Measurements from ENCODE around the gene SHC2. TPM values are rescaled to one million over a fixed set of nuclear protein-coding genes. Genes with fewer than 3 reads are reported as not detected.
A peak's percentile ranks its signal among the peaks of the same experiment; 100 is the strongest.
"Not testable (repeated sequence)": the region's sequence is repeated elsewhere in the genome, so short reads cannot be mapped to it uniquely, and the experiment has no call there.

SHC2 gene
- polyA plus RNA-seq, 6 donors from 2014 or later: 0.20 TPM; not detected in 5

DNA sequence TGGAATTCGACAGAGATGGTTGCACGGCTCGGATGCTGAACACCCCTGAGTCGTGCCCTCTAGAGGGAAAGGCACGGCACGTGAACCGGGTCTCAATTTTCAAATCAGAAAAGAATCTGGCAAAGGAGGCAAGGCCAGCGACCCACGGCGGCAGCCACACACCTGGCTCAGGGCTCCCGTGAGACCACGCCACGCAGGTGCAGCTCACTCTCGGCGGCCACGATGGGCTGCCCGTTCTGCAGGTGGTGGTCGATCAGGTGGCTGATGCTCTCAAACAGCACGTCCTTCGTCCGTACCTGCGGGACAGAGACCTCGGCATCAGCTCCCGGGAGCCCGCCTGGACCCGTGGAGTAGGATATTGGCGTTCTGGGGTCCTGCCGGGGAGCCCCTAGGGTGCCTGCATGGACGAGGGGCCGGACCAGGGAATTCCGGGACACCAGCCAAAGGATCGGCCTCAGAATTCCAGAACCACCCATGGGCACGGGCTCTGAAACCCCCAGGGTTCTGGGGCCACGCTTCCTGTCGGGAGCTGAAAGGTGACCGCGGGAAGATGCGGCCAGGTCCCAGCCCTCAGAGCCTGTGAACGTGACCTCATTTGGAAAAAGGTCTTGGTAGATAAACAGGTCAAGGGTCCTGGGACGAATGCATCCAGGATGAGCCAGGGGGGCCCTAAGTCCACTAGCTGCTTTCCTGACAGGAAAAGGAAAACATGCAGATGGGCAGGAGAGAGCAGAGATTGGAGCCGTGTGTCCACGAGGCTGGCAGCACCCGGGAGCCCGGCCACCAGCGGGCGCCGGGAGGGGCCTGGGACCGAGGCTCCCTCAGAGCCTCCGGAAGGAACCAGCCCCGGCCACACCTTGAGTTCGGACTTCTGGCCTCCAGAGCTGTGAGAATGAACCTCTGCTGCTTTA is 41.8 kb downstream of the SHC2 start:
- Mint-ChIP-seq H3K4me3 (no peak overlapping the region), H3K9me3 (no peaks in the 10 kb centered on the region), H3K4me1 (no peaks in the 10 kb centered on the region), H3K27ac (no peak overlapping the region), H3K27me3 (peaks cover 0 to 5% (median 3%) of the 10 kb centered on the region in 3 donors), H3K36me3 (no peaks in the 10 kb centered on the region)
- ATAC-seq (ENCODE audit: low read depth in 2 of 2) (no peak), DNase-seq (no peak)

DNA sequence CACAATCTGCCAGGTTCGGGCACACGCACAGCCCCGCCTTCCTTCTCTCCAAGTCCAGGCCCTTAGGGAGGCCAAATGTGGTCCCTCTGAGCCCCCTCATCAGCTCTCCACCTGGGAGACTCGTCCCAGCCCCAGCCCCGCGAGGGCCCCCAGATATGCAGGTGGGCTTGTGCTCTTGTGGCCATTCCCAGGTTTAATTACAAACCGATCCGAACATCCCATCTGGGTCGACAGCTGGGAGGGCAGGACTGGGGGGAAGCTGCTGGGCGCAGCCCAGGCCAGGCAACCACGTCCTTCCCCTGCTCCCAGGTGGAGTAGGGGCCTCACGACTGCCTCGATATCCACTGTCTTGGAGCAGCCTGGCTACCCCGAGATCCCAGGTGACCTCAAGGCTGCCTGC is 44.4 kb downstream of the SHC2 start:
- DNase-seq (no peak), ATAC-seq (ENCODE audit: low read depth in 2 of 2) (no peak)
- Mint-ChIP-seq H3K27me3 (peaks cover 0 to 3% (median 0%) of the 10 kb centered on the region in 3 donors), H3K9me3 (no peaks in the 10 kb centered on the region), H3K27ac (no peak overlapping the region), H3K4me1 (no peaks in the 10 kb centered on the region), H3K36me3 (no peaks in the 10 kb centered on the region), H3K4me3 (no peak overlapping the region)

DNA sequence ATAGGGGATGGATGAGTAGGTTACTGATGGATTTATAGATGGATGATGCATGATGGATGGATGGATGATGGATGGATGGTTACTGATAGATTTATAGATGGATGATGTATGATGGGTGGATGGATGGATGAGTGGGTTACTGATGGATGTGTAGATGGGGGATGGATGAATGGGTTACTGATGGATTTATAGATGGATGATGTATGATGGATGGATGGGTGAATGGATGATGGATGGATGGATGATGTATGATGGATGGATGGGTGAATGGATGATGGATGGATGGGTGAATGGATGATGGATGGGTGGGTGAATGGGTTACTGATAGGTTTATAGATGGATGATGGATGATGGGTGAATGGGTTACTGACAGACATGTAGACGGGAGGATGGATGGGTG is 45.5 kb downstream of the SHC2 start:
- Mint-ChIP-seq H3K4me1 (no peaks in the 10 kb centered on the region), H3K4me3 (no peak overlapping the region), H3K36me3 (no peaks in the 10 kb centered on the region), H3K27ac (no peak overlapping the region), H3K9me3 (no peaks in the 10 kb centered on the region), H3K27me3 (peaks cover 0 to under 1% (median under 1%) of the 10 kb centered on the region in 3 donors)
- ATAC-seq (ENCODE audit: low read depth in 2 of 2) (no peak), DNase-seq (no peak)

GRCh38 chr19:413756-414420 is 46.9 kb downstream of the SHC2 start:
- H3K36me3 Mint-ChIP-seq: peaks cover 0 to 6% of the 10 kb centered on the region in 2 donors
- no peak for ATAC-seq (ENCODE audit: low read depth in 2 of 2)
- no peak overlapping the region for H3K27ac Mint-ChIP-seq
- no peak for DNase-seq
- H3K9me3 Mint-ChIP-seq: peaks cover 0 to 2% (median 0%) of the 10 kb centered on the region in 7 donors
- H3K27me3 Mint-ChIP-seq: peaks cover 8 to 12% (median 10%) of the 10 kb centered on the region in 3 donors
- no peak overlapping the region for H3K4me3 Mint-ChIP-seq
- peaks cover 6 to 7% (median 6%) of the 10 kb centered on the region in 3 donors for H3K4me1 Mint-ChIP-seq

DNA sequence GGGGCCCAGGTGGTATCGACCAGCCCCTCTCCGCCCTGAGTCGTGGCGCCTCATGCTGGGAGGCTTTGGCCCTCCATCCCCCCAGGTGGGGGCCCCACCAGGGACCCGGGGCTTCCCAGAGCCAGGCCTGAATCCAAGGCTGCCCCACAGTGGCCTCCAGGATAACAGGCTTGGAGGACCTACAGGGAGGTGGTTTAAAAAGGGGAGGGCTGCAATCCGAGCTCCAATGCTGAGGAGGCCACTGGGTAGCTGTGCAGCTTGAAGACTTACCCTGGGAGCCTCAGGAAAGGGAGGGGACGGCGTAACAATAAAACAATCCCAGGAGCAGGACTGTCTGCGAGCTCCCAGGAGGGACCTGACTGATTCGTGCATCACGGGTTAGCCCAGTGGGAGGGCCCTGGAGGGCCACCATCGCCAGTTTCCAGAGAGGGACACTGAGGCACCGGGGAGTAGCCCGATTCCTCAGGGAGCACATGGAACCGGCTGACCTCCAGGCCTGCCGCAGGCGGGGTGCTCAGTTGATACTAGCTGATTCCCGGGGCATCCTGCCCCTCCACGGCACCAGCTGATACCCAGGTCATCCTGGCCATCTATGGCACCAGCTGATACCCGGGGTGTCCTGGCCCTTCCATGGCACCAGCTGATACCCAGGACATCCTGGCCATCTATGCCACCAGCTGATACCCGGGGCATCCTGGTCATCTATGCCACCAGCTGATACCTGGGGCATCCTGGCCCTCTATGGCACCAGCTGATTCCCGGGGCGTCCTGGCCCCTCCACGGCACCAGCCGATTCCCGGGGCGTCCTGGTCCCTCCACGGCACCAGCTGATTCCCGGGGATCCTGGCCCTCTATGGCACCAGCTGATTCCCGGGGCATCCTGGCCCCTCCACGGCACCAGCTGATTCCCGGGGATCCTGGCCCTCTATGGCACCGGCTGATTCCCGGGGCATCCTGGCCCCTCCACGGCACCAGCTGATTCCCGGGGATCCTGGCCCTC is 48.2 kb downstream of the SHC2 start:
- peaks cover 8 to 12% (median 10%) of the 10 kb centered on the region in 3 donors for H3K27me3 Mint-ChIP-seq
- peaks cover 0 to 2% (median 0%) of the 10 kb centered on the region in 7 donors for H3K9me3 Mint-ChIP-seq
- H3K4me1 Mint-ChIP-seq: peaks cover 6 to 7% (median 6%) of the 10 kb centered on the region in 3 donors
- no peak overlapping the region for H3K27ac Mint-ChIP-seq
- peaks cover 0 to 6% of the 10 kb centered on the region in 2 donors for H3K36me3 Mint-ChIP-seq
- DNase-seq (no peak), ATAC-seq (ENCODE audit: low read depth in 2 of 2) (no peak)
- peak overlapping the region in 1 of 8 donors; percentile 12 for H3K4me3 Mint-ChIP-seq

DNA sequence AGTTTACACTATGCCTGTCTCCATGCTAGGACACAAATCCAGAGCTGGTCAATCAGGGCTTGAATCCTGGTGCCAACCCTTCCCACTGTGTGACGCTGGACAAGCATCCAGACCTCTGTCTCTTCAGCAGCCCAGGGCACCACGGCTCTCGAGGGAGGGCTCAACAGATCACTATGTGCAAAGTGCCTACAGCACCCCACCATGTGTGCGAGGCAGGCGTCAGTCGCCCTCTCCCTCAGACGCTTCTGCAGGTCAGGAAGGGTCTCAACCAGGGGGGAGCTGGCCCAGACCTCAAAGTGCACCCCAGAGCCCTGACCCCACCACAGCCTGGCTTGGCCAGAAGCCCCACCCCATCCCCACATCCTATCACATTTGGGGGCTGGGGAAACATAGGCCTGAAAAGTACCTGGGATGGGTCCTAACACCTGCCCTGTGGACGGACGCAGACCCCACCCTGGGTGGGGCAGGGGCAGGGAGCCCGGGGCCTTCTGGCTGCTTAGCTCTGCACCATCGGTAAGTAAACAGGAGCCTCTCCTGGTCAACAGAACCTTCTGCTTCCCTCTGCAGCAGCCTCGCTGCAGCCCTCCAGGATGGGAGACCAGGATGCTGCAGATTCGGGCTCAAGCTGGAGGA is 49.0 kb downstream of the SHC2 start:
- Mint-ChIP-seq H3K36me3 (peaks cover 0 to 6% of the 10 kb centered on the region in 2 donors), H3K4me3 (no peak overlapping the region)

DNA sequence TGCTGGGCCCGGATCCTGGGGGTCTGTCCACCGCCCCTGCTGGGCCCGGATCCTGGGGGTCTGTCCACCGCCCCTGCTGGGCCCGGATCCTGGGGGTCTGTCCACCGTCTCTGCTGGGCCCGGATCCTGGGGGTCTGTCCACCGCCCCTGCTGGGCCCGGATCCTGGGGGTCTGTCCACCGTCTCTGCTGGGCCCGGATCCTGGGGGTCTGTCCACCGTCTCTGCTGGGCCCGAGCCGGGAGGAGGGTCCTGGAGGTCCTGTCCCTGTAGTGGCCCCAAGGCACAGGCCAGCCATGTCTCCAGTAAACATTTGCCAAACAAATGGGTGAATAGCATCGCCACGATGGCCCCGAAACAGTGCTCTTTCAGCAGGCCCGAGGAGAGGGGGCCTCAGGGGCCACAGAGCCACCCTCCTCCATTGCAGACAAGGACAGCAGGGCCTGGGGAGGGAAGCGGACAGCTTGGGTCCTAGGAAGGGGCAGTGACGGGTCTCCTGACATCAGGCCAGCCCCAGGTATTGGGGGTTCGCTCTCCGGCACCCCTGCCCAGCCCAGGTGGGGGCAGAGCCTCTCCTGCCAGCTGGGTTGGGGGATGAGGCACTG is 49.6 kb downstream of the SHC2 start:
- not testable (repeated sequence) for H3K4me1 Mint-ChIP-seq; H3K36me3 Mint-ChIP-seq; H3K9me3 Mint-ChIP-seq; ATAC-seq (ENCODE audit: low read depth in 2 of 2); H3K4me3 Mint-ChIP-seq; H3K27ac Mint-ChIP-seq; DNase-seq
- H3K27me3 Mint-ChIP-seq: peaks cover 8 to 12% (median 10%) of the 10 kb centered on the region in 3 donors

More for the DNA sequence above, 49.0 kb downstream of the SHC2 start:
- Mint-ChIP-seq H3K27me3 (peaks cover 8 to 12% (median 10%) of the 10 kb centered on the region in 3 donors), H3K9me3 (peaks cover 0 to 2% (median 0%) of the 10 kb centered on the region in 7 donors), H3K4me1 (peaks cover 6 to 7% (median 6%) of the 10 kb centered on the region in 3 donors), H3K27ac (no peak overlapping the region)
- ATAC-seq (ENCODE audit: low read depth in 2 of 2) (no peak), DNase-seq (no peak)

DNA sequence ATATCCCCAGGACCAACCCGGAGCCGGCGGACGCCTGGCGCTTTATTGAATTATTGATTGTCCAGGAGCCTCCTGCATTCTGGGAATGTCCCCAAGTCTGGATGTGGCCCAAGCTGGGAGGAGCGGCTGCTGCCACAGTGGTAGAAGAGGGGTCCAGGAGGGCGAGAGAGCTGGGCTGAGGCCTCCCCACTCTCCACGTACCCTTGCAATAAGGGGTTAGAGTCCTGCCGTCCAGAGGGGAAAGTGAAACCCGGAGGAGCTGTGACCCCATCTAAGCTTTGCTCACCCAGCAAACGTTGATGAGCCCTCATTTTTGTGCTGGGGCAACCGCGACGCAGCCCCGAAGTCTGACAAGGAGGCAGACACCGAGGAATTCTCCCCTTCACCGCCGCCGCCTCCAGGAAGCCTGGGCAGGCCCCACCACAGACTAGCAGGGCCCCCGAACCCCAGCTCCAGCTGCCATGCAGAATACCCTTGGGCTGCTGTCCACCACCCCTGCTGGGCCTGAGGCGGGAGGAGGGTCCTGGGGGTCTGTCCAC is 50.5 kb downstream of the SHC2 start:
- H3K4me1 Mint-ChIP-seq: peaks cover 6 to 7% (median 6%) of the 10 kb centered on the region in 3 donors
- peaks cover 0 to 2% (median 0%) of the 10 kb centered on the region in 7 donors for H3K9me3 Mint-ChIP-seq
- no peak for DNase-seq
- H3K27me3 Mint-ChIP-seq: peaks cover 10 to 21% (median 14%) of the 10 kb centered on the region in 3 donors
- peak overlapping the region in 3 of 8 donors; percentile 47 to 87 (median 74) for H3K4me3 Mint-ChIP-seq
- no peak for ATAC-seq (ENCODE audit: low read depth in 2 of 2)
- peaks cover 0 to 6% of the 10 kb centered on the region in 2 donors for H3K36me3 Mint-ChIP-seq
- no peak overlapping the region for H3K27ac Mint-ChIP-seq

- peak; percentile 41 to 52 for ATAC-seq (ENCODE audit: low read depth in 2 of 2)
- DNase-seq: no peak
- peak overlapping the region in 4 of 6 donors; percentile 19 to 86 (median 80) for H3K27ac Mint-ChIP-seq
- H3K9me3 Mint-ChIP-seq: peaks cover 0 to 2% (median 0%) of the 10 kb centered on the region in 7 donors
- peaks cover 0 to 6% of the 10 kb centered on the region in 2 donors for H3K36me3 Mint-ChIP-seq
- H3K4me3 Mint-ChIP-seq: peak overlapping the region; percentile 63 to 91 (median 88)
- peaks cover 10 to 23% (median 16%) of the 10 kb centered on the region in 3 donors for H3K27me3 Mint-ChIP-seq
- H3K4me1 Mint-ChIP-seq: peaks cover 6 to 7% (median 6%) of the 10 kb centered on the region in 3 donors
Measured at GRCh38 chr19:409516-410242, 51.2 kb downstream of the SHC2 start.

GRCh38 chr19:408902-409515 is 51.8 kb downstream of the SHC2 start, which contains the start of gene C2CD4C:
TSS of gene C2CD4C (minus strand) at chr19:409147. CDS start at chr19:408361, 786 bp downstream.
- ATAC-seq (ENCODE audit: low read depth in 2 of 2) (peak; percentile 53 to 63), DNase-seq (no peak)
- Mint-ChIP-seq H3K9me3 (peaks cover 0 to 2% (median 0%) of the 10 kb centered on the region in 7 donors), H3K36me3 (peaks cover 0 to 6% of the 10 kb centered on the region in 2 donors), H3K27me3 (peaks cover 10 to 23% (median 16%) of the 10 kb centered on the region in 3 donors), H3K4me3 (peak within 1 kb of the TSS; percentile 63 to 91 (median 88)), H3K27ac (peak within 1 kb of the TSS in 4 of 6 donors; percentile 19 to 86 (median 80)), H3K4me1 (peaks cover 6 to 7% (median 6%) of the 10 kb centered on the region in 3 donors)

DNA sequence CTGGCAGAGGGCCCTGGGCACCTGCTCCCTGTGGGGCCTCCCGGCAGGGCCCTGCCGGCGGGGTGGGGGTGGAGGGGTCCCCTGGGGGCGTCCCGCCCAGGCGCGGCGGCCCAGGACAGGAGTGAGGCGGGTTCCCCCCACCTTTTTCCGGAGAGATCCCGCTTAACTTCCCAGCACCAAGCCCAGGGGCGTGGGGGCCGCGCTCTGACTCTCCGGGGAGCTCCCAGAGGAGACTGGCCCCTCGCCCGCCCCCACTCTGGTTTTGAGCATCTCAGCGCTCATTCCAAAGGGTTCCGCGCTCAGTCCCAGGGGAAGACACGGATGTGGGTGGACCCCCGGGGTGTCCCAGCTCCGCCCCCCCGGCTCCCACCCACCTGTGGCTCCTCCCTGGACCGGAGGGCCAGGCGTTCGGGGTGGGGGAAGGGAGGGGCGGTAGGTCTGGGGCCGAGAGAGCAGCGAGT is 52.4 kb downstream of the SHC2 start:
- no peak for ATAC-seq (ENCODE audit: low read depth in 2 of 2)
- Mint-ChIP-seq H3K4me1 (peaks cover 6 to 7% (median 6%) of the 10 kb centered on the region in 3 donors), H3K27me3 (peaks cover 13 to 27% (median 16%) of the 10 kb centered on the region in 3 donors), H3K27ac (no peak overlapping the region), H3K36me3 (peaks cover 0 to 6% of the 10 kb centered on the region in 2 donors), H3K4me3 (peak overlapping the region in 2 of 8 donors; percentile 44 to 51), H3K9me3 (peaks cover 0 to 2% (median 0%) of the 10 kb centered on the region in 7 donors)
- no peak for DNase-seq
